ENCODE results near the gene MED12L.

DNA sequence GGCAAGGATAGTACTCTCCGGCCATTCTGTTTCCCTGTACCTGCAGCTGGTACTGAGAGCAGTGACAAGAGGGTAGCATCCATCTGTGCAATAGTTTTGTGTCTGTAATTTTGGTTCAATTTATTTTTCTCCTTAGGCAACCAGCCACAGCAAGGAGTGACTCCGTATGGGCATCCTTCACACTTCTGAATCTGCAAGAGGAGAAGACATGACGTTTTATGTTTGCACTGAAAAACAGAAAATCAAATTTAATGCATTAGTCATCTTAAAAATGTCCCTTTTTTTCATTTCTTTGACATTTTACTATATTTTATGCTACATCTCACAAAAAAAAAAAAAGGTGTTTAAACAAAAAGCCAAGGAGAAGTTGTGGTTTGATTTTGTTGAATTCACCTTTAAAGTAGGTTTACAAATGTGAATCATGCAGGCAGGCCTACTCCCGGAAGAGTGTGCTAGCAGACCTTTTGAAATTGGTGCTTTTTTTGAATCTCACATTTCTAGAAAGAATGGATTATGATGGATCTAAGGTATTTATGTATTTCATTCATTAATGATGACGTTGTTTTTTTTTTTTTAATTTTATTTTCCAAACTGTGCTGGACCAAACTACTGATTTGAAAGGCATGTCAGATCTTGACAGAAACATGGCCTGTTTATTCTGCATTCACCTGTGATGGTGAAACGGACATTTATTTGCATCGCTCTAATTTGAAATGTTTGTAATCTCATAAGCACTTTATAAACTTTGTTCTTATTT is 347.3 kb downstream of the MED12L start:
- no peak for TF ChIP-seq TCF12 (IDR thresholded peaks at IDR 0.05; ENCODE audit: low read depth, low read length)
- TF ChIP-seq NBN (IDR thresholded peaks at IDR 0.05), result no peak
- TF ChIP-seq, protein P1, sequence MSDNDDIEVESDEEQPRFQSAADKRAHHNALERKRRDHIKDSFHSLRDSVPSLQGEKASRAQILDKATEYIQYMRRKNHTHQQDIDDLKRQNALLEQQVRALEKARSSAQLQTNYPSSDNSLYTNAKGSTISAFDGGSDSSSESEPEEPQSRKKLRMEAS (IDR thresholded peaks at IDR 0.05; ENCODE audit: low read depth, low read length), result no peak
- TF ChIP-seq, protein P2, sequence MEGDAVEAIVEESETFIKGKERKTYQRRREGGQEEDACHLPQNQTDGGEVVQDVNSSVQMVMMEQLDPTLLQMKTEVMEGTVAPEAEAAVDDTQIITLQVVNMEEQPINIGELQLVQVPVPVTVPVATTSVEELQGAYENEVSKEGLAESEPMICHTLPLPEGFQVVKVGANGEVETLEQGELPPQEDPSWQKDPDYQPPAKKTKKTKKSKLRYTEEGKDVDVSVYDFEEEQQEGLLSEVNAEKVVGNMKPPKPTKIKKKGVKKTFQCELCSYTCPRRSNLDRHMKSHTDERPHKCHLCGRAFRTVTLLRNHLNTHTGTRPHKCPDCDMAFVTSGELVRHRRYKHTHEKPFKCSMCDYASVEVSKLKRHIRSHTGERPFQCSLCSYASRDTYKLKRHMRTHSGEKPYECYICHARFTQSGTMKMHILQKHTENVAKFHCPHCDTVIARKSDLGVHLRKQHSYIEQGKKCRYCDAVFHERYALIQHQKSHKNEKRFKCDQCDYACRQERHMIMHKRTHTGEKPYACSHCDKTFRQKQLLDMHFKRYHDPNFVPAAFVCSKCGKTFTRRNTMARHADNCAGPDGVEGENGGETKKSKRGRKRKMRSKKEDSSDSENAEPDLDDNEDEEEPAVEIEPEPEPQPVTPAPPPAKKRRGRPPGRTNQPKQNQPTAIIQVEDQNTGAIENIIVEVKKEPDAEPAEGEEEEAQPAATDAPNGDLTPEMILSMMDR (IDR thresholded peaks at IDR 0.05 in 2 of 3, conservative IDR thresholded peaks at IDR 0.05 in 1 of 3; ENCODE audit: control insufficient read depth in 2 of 3, extremely low read depth in 1 of 3, insufficient read depth in 1 of 3, low read depth in 3 of 3, low read length in 3 of 3), result no peak
- TF ChIP-seq POLR2A (IDR thresholded peaks at IDR 0.05; ENCODE audit: low read depth, low read length), result no peak
- TF ChIP-seq POLR2AphosphoS5 (IDR thresholded peaks at IDR 0.05; ENCODE audit: low read length), result no peak
- TF ChIP-seq, protein P3, sequence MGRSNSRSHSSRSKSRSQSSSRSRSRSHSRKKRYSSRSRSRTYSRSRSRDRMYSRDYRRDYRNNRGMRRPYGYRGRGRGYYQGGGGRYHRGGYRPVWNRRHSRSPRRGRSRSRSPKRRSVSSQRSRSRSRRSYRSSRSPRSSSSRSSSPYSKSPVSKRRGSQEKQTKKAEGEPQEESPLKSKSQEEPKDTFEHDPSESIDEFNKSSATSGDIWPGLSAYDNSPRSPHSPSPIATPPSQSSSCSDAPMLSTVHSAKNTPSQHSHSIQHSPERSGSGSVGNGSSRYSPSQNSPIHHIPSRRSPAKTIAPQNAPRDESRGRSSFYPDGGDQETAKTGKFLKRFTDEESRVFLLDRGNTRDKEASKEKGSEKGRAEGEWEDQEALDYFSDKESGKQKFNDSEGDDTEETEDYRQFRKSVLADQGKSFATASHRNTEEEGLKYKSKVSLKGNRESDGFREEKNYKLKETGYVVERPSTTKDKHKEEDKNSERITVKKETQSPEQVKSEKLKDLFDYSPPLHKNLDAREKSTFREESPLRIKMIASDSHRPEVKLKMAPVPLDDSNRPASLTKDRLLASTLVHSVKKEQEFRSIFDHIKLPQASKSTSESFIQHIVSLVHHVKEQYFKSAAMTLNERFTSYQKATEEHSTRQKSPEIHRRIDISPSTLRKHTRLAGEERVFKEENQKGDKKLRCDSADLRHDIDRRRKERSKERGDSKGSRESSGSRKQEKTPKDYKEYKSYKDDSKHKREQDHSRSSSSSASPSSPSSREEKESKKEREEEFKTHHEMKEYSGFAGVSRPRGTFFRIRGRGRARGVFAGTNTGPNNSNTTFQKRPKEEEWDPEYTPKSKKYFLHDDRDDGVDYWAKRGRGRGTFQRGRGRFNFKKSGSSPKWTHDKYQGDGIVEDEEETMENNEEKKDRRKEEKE (IDR thresholded peaks at IDR 0.05), result no peak
- TF ChIP-seq, protein P4, sequence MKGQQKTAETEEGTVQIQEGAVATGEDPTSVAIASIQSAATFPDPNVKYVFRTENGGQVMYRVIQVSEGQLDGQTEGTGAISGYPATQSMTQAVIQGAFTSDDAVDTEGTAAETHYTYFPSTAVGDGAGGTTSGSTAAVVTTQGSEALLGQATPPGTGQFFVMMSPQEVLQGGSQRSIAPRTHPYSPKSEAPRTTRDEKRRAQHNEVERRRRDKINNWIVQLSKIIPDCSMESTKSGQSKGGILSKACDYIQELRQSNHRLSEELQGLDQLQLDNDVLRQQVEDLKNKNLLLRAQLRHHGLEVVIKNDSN (IDR thresholded peaks at IDR 0.05; ENCODE audit: borderline replicate concordance, extremely low read length, insufficient read depth, low read depth, low read length), result no peak
- TF ChIP-seq RFX5 (IDR thresholded peaks at IDR 0.05; ENCODE audit: low read depth, low read length), result no peak
- TF ChIP-seq SIN3A (IDR thresholded peaks at IDR 0.05; ENCODE audit: low read depth, low read length), result no peak
- TF ChIP-seq BMI1 (IDR thresholded peaks at IDR 0.05; ENCODE audit: borderline replicate concordance), result no peak
- no peak for TF ChIP-seq EZH2 (IDR thresholded peaks at IDR 0.05; ENCODE audit: borderline replicate concordance, control insufficient read depth, low read depth, low read length)
- TF ChIP-seq, protein P5, sequence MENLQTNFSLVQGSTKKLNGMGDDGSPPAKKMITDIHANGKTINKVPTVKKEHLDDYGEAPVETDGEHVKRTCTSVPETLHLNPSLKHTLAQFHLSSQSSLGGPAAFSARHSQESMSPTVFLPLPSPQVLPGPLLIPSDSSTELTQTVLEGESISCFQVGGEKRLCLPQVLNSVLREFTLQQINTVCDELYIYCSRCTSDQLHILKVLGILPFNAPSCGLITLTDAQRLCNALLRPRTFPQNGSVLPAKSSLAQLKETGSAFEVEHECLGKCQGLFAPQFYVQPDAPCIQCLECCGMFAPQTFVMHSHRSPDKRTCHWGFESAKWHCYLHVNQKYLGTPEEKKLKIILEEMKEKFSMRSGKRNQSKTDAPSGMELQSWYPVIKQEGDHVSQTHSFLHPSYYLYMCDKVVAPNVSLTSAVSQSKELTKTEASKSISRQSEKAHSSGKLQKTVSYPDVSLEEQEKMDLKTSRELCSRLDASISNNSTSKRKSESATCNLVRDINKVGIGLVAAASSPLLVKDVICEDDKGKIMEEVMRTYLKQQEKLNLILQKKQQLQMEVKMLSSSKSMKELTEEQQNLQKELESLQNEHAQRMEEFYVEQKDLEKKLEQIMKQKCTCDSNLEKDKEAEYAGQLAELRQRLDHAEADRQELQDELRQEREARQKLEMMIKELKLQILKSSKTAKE (IDR thresholded peaks at IDR 0.05; ENCODE audit: low read depth, poor library complexity, severe bottlenecking), result no peak
- no peak for TF ChIP-seq RB1 (IDR thresholded peaks at IDR 0.05; ENCODE audit: borderline replicate concordance)

All from GM12878 (cell line).